HG03066 (cell line): ENCODE data around the gene EHD2.
"Not testable (repeated sequence)": the region's sequence is repeated elsewhere in the genome, so short reads cannot be mapped to it uniquely, and the experiment has no call there.

Source experiments
- ATAC-seq: cut with Tn5 transposase; IDR thresholded peaks from one replicate; pipeline ENCODE4 v1.9.1; 2021; ENCODE audit warnings: low read depth; ENCODE audit not compliant: unreplicated experiment

EHD2 gene

DNA sequence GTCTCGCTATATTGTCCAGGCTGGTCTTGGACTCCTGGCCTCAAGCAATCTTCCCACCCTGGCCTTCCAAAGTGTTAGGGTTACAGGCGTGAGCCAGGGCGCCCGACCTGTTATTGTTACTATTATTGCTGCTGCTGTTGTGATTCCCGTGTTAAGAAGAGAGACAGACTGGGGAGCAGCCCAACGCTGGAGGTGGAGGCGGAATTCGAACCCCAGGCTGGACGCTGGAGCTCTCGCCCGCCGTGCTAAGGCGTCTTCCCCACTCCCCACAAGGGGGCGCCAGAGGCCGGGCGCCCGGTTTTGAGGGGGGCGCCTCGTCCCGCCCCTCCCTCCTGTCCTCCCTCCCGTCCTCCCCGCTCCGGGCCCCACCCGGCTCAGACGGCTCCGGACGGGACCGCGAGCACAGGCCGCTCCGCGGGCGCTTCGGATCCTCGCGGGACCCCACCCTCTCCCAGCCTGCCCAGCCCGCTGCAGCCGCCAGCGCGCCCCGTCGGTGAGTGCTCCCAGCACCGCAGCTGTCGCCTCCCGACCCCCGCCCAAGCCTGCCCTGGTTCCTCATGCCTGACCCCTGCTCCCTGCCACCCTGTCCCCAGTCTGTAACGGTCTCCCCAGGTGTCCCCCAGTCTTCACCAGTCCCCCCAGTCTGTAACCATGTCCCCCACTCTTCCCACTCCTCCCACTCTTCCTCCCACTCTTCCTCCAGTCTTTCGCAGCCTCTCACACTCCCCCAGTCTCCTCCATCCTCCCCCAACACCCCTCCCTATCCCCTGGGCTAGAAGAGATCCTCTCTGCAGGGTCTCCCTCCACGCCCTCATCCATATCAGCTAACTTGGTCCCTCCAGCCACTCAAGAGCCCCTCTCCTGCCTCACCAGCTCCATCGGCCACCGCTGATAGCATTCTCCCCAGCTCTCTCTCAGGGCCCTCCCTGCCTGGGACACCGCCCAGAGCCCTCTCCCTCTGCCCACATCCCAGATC lies at the start of gene EHD2:
TSS of gene EHD2 (plus strand) at position 377 of the 976 bp plus-strand sequence. CDS start 3,191 bp downstream, outside the sequence.
- ATAC-seq = no peak

DNA sequence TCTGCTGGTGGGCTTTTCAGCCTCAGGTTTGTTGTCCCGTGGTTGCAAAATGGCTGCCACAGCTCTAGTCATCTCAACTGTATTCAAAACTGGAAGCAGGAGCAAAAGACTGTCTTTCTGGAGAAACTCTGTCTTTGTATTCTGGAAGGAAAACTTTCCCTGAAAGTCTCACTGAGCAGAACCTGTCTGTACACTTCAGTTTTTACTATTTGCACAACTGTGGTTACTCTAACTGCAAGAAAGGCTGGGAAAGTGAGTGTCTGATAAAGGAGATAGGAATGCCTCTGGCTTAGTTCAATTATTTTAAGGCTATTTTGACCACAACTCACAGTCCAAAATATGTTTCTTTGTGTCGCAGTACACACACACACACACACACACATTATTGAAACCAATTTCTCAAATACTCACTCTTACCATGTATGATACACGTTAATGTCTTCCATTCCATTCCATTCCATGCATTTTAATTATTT lies 49.7 kb upstream of the EHD2 start:
- no peak for ATAC-seq

DNA sequence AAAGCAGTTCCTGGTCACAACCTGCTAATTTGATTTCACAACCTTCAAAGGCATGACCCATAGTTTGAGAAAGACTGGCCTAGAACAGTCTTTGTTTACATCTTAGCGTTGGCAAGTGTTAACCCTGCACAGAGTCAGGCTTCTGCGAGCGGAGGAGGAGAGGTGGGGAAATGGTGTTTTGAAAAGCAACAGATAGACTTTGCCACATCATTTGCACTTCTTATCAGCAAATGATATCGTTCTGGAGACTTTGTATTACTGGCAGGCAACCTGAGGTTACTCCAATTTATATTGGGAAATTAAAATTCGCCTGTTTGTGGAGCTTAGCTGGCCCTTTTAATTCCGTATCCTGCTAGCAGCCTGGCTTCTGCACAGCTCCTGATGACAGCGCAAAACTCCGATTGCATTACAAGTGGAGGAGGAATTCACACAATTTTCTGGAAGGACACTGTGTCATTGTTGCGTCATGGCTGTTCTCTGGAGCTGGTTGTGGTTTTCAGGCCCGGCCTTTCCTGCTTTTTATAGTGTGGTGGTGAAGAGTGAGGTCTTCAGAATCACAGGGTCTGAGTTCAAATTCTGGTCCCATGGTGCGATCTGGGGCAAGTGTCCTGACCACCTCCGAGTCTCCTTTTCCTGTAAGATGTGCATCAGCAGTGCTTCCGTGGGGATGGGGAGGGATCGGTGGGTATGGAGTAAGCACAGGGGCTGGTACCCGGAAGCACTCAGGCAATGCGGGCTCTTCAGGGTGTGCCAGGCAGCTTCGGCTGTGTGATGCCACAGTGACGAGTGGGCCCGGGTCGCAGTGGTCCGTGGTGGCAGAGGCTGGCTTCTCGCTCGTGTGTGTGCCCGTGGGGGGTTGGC lies 49.1 kb upstream of the EHD2 start:
- no peak for ATAC-seq

DNA sequence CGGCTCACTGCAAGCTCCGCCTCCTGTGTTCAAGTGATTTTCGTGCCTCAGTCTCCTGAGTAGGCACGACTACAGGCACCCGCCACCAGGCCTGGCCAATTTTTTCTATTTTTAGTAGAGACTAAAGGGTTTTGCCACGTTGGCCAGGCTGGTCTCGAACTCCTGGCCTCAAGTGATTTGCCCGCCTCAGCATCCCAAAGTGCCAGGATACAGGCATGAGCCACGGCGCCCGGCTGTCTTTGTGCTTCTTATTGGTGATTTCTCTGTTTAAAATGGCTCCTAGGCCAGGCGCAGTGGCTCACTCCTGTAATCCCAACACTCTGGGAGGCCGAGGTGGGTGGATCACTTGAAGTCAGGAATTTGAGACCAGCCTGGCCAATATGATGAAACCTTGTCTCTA lies 44.7 kb upstream of the EHD2 start:
- ATAC-seq = not testable (repeated sequence)

GRCh38 chr19:47670736-47671135 lies 42.5 kb upstream of the EHD2 start:
- ATAC-seq = no peak

DNA sequence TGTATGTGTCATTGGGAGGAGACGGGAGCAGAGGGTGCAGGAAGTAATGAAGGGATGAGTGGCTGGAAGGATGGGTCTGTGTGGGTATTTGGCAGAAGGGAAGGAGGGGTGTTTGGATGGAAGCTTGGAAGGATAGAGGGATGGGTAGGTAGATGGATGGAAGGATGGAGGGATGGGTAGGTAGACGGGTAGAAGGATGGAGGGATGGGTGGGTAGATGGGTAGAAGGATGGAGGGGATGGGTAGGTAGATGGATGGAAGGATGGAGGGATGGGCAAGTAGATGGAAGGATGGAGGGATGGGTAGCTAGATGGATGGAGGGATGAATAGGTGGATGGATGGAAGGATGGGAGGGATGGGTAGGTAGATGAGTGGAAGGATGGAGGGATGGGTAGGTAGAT lies 41.7 kb upstream of the EHD2 start:
- ATAC-seq = no peak

GRCh38 chr19:47673426-47673825 lies 39.8 kb upstream of the EHD2 start:
- no peak for ATAC-seq

DNA sequence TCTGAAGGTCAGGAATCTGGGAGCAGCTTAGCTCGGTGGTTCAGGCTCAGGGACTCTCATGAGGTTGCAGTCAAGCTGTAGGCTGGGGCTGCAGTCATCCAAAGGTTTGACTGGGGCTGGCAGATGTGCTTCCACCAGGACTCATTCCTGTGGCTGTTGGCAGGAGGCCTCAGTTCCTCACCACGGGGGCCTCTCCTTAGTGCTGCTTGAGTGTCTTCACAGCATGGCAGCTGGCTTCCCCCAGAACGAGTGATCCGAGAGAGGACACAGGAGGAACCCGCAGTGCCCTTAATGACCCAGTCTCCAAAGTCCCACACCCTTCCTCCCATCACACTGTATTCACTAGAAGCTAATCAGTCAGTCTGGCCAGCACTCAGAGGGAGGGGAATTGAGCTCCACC lies 38.7 kb upstream of the EHD2 start:
- ATAC-seq = no peak

DNA sequence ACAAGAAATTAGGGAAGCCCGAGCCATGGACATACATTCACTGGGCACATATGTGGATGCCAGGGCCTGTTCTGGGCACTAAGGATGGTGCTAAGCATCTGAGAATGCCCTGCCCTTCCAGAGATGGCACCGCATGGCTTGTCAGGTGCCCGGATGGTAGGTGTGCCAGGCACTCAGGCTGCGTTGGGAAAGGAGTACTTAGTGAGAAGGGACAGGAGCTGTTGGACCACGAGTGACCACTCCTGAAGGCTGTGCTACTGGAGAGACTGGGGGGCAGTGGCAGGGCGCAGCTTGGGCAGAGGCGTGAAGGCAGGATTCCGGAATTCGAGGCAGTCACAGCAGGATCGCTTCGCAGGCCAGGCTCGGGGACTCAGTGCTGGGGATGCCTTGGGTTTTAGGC lies 38.0 kb upstream of the EHD2 start:
- no peak for ATAC-seq

GRCh38 chr19:47675859-47676258 lies 37.4 kb upstream of the EHD2 start:
- ATAC-seq = no peak

DNA sequence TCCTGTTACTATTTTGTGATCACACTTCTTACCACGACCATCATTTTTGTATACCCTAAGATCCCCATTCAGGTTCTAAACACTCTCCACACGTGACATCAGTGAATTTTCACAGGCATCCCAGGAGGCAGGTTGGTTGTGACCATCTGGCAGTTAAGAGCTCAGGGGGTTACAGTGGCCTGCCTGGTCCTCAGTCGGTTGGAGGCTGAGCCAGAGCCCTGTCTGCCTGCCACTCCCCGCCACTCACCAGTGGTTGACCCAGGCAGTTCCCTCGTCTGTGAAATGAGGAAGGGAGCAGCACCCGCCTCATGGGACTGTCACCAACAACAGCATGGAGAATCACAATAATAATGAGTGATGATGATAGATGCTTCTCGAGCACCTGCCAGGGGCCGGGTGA lies 36.4 kb upstream of the EHD2 start:
- ATAC-seq = no peak

DNA sequence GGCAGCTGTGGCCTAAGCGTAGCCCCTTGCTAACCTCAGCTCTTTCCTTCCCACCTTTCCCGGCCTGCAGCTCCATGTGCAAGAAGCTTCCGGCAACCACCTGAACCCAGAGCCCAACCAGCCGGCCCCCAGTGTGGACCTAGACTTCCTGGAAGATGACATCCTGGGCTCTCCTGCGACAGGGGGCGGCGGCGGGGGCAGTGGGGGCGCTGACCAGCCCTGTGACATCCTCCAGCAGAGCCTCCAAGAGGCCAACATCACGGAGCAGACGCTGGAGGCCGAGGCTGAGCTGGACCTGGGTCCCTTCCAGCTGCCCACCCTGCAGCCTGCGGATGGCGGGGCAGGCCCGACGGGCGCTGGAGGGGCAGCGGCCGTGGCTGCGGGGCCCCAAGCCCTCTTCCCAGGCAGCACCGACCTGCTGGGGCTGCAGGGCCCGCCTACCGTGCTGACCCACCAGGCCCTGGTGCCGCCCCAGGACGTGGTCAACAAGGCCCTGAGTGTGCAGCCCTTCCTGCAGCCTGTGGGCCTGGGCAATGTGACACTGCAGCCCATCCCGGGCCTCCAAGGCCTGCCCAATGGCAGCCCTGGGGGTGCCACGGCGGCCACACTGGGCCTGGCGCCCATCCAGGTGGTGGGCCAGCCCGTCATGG lies 33.8 kb upstream of the EHD2 start:
- no peak for ATAC-seq

DNA sequence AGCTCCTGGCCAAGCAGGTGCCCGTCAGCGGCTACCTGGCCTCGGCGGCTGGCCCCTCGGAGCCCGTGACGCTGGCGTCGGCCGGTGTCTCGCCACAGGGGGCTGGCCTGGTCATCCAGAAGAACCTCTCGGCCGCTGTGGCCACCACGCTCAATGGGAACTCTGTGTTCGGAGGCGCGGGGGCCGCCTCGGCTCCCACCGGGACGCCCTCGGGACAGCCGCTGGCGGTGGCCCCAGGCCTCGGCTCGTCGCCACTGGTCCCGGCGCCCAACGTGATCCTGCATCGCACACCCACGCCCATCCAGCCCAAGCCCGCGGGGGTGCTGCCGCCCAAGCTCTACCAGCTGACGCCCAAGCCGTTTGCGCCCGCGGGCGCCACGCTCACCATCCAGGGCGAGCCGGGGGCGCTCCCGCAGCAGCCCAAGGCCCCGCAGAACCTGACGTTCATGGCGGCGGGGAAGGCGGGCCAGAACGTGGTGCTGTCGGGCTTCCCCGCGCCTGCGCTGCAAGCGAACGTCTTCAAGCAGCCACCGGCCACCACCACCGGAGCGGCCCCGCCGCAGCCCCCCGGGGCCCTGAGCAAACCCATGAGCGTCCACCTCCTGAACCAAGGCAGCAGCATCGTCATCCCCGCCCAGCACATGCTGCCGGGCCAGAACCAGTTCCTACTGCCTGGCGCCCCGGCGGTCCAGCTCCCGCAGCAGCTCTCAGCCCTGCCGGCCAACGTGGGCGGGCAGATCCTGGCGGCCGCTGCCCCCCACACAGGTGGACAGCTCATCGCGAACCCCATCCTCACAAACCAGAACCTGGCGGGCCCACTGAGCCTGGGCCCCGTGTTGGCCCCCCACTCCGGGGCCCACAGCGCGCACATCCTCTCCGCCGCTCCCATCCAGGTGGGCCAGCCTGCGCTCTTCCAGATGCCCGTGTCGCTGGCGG lies 33.0 kb upstream of the EHD2 start:
- ATAC-seq = no peak

GRCh38 chr19:47680858-47681332 lies 32.3 kb upstream of the EHD2 start:
- no peak for ATAC-seq

DNA sequence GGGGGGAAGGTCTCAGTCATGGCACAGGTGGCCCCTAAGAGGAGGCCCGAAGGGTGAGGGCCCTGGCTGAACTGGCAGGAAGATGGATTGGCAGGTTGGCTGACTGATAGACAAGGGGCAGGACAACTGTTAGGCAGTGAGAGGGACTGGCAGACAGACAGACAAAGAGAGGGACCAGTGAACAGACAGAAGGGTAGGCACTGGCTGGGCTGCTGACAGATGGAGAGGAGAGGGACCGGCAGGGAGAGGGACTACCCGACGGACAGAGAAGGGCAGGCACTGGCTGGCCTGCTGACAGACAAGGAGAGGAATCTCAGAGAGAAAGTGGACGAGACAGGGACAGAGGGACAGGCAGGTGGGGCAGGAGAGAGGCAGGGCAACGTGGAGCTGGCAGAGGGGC lies 31.8 kb upstream of the EHD2 start:
- no peak for ATAC-seq

DNA sequence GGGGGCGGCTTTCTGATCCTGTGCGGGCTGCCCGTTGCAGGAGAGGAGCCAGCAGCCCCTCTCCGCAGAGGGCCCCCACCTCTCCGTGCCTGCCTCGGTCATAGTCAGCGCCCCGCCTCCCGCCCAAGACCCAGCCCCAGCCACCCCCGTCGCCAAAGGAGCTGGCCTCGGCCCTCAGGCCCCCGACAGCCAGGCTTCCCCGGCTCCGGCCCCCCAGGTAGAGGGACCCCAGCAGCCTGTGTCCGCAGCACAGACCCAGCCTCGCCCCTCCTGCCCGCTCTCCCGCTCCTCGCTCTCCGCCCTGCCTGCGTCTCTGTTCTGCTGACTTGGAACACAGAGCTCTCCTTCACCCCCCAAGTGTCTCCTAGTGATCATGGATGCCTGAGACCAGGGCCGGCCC lies 31.3 kb upstream of the EHD2 start:
- no peak for ATAC-seq

DNA sequence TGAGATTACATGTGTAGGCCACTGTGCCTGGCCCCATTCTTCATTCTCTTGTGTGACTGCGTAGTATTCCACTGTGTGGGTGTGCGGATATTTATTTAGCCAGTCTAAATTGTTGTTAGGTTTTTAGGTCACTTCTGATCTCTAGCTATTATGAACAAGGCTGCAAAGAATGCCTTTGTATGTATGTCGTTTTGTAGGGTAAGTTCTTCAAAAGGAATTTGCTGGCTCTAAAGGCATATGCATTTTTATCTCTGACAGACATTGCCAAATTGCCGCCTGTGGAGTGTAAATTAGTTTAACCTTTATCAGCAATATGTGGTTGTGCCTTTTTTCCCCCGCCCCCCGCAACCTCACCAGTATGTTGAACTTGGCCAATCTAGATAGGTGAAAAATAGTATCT lies 30.3 kb upstream of the EHD2 start:
- no peak for ATAC-seq

GRCh38 chr19:47686679-47687450 lies 26.4 kb upstream of the EHD2 start:
- no peak for ATAC-seq

DNA sequence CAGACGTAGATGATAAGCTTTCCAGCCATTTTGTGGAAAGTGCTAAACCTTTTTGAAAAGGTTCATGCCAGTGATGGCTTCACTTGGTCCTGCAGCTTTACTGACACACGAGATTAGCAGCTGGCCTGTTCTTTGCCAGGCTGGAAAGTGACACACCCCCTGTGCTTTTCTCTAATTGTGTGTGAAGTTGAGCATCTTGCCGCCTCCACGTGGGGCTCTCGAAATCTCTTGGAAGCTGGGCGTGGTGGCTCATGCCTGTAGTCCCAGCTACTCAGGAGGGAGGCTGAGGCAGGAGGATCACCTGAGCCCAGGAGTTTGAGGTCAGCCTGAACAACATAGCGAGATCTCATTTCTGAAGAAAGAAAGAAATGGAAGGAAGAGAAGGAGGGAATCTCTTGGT lies 25.3 kb upstream of the EHD2 start:
- ATAC-seq = no peak
